GM21717 (cell line): Measurements from ENCODE around the gene JAKMIP2.
"Not testable (repeated sequence)": the region's sequence is repeated elsewhere in the genome, so short reads cannot be mapped to it uniquely, and the experiment has no call there.

Experiments
- ATAC-seq: cut with Tn5 transposase; IDR thresholded peaks from one replicate; pipeline ENCODE4 v1.9.1; 2021; ENCODE audit warnings: mild to moderate bottlenecking, moderate library complexity; ENCODE audit not compliant: unreplicated experiment

JAKMIP2 gene

DNA sequence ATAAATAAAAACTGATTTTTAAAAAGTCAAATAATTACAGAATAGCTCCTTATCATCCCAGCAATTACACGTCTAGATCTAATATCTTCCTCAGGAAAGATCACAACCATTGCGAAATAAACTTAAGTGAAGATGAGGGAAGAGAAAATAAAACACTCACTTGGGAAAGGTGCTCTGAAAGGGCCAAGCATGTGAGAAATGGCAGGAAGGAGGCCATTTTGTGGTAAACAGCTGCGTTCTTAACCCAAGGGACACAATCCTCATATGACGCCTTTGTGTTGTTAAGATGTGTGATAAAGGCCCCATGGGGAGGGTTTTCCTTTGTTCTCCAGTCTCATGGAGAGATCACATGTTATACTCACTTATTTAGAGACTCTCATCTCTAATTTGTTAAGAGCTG lies 32.5 kb downstream of the JAKMIP2 start:
- no peak for ATAC-seq

DNA sequence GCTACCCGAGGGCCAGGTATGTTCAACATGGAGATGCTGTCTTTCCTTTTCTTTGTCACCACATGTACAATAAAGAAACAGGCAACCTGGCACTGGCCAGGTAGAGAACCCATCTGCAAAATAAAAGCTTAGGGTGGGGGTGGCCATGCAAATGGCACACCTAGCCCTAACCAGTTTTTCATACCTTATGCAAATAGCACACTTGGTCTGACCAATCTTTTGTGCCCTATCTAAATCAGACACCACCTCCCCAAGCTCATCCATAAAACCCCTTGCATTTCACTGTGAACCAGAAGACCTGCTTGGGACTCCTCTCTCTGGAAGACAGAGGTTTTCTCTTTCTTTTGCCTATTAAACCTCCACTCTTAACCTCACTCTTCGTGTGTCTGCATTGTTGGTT lies 33.9 kb downstream of the JAKMIP2 start:
- ATAC-seq = no peak

DNA sequence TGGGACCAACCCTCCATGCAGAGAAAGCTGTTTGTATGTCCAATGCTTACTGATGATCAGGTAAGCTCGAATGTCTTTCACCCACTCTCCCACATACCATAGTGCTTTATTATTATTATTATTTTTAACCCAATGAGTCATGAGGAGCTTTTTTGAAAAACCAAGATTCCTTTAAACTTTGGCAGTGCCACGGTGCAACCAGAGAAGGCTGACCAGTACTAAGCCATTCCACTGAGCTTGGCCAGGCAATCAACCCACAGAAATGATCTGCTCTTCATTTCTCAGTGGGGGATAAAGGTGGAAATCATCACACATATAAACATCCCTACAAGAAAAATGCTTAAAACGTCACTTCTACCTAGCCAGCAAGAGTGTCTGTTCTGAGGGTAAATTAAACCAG lies 35.5 kb downstream of the JAKMIP2 start:
- no peak for ATAC-seq

DNA sequence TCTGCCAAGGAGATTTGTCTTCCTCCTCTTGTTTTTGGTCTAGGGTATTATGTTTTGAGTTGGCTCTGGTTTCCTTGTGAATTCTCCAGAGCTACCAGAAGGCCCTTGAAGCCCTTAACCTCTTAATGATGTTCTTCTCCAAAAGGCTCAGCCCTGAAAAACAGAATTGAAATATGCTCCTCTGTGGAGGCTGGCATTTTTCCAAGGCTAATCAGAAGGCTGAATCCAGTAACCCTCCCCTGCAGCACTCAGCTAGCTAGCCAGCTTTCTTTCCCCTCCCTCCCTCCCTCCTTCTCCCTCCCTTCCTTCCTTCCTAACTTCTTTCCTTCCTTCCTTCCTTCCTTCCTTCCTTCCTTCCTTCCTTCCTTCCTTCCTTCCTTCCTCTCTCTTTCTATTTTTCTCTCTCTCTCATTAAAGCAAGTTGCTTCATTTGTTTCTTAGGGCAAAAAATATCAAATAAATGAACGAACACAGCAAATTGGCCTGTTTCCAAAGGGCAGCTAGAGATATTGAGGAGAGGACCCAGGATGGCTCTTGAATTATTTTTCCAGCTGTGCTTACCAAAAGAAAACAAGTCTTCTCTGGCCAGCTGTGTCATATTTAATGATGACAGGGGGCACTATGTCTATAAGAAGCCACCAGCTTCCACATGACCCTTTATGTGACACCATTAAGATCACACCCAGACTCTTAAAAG lies 38.7 kb downstream of the JAKMIP2 start:
- no peak for ATAC-seq

DNA sequence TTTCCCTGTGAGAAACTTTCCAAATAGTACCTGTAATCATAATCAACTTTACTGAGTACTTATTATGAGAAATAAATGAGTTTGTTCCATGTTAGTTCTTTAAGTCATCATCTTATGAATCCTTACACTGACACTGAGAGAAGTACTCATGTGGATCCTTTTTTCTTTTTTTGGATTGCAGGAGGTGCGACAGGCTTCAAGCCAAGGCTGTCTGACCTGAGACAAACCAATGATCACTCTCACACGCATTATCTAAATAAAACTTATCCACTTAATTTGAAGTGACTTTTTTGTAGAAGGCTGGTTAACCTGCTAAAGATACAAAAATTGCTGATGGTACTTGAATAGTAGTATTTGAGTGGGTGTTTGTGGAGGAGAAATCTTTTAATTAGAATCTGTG lies 39.5 kb downstream of the JAKMIP2 start:
- no peak for ATAC-seq

DNA sequence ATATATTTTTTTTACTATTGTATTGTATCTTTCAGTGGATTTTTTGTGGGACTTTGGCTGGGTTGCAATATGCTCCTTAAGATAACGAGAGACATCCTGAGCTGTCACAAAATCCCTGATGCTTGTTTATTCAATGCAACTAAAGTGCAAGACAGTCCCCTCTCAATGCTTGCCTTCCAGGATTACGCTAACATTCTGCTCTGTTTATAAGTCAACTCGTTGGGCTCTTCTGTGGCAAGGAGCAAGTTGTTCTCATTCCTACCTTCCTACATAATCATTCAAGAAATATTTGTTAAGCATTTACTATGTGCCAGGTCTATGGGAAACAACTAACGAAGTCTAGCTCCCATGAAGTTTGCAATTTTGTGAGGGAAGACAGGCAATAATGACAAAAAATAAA lies 40.4 kb downstream of the JAKMIP2 start:
- ATAC-seq = no peak

DNA sequence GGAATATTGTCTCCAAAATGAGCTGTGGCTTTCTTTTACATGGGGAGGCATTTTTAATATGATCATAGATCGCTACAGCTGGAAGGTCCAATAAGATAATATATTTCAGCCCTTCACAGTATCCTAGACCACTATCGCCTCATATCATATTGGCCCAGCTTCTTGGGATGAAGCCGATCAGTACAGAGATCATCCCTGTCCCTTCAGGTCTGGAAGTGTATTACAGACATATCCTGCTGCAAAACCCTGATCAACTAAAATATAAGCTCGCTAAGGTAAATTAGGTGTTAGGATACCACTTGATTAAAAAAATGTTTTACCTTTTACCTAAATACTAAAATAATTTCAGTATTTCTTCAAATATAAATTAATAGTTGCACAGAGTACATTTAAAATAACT lies 41.7 kb downstream of the JAKMIP2 start:
- no peak for ATAC-seq

DNA sequence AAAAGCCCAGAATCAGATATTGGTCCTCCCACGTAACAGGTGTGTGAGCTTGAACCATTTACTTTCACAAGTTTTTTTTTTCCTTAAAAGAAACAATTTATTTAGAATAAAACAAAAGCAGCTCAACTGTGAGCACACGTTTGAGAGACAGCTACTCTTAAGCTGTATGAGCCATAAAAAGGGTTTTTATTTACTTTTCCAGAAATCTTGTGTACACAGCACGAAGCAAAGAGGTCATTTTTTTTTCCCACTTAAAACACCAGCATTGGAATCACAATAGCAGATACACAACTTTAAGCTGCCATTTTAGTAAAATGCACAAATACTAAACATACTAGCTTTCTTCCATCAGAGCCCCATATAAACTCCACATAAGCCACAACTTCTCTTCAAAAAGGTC lies 44.6 kb downstream of the JAKMIP2 start:
- ATAC-seq = no peak

DNA sequence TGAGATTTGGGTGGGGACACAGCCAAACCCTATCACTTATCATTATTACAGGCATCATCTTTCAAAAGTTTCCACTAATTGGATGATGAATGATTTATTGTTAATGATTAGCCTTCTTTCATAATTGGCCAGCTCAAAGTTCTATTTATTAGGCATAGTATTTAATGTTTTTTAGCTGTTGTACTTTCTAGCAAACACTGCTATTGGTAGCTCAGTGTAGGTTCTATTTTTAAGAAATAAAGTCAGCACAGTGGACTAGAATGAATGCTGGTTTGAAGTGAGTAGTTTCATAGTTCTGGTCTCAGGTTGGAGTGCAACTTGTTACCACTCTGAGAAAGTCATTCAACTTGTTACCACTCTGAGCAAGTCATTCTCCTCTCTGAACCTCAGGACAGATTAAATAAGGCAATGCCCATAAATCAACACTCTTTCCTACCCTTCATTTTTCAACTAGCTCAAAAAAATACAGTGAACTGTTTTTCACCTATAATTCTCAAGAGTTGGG lies 46.9 kb downstream of the JAKMIP2 start:
- no peak for ATAC-seq

DNA sequence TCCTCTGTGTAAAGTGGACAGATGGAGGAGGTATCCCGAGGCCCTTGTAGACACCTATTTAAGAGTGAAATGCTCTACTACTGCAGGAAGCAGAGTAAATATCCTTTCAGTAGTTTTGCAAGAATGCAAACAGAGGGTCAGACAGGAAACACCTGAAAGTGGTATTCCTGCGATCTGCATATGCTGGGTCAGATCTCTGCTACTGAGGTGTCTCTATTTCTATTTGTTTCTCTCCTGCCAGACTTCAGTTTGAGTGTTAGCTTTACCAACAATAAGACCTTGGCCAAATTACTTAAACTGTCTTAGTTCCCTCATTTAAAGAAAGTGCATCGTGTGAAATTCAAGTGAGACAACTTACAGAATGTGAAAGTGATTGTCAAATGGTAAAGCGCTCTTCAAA lies 47.6 kb downstream of the JAKMIP2 start:
- ATAC-seq = no peak

DNA sequence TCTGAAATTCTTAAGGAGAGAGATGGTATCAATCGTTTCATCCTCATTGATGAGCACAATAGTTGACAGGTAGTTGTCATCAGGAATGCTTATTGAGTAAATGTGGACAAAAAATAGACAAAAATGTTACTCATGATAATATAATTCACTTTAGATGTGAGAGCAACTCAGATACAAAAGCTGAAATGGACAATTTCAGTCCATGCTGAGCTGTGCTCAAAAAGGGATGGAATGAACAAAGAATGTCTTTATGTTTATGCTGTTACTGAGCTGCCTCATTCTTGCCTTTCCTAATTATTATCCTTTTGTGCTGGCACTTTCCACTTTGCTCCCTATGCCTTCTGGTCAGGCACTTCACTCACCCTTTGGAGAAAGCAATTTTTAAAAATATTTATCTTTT lies 49.5 kb downstream of the JAKMIP2 start:
- ATAC-seq = no peak

DNA sequence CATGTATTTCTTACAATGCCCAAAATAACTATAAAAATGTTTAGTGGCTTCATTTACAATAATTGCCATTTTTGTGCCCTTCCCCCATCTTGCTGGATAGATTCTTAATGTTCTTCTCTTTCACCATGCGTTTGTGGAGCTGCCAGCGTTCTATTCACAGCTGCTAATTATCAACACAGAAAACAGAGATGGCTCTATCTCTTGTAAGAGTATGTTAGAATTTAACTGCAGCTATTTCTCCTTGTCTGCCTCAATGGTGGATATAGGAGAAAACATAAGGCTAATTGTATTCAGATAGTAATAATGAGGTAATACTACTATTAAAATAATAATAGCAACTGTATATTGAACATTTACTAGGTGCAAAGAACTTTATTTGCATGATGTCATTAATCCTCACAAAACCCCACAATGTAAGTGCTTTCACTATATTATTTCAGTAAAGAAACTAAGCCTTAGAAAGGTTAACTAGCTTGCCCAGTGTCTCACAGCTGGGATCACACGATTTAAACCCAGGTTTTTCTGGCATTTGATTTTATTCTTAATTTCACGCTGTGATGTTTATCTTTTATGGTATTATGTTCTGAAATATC lies 50.1 kb downstream of the JAKMIP2 start:
- ATAC-seq = no peak

DNA sequence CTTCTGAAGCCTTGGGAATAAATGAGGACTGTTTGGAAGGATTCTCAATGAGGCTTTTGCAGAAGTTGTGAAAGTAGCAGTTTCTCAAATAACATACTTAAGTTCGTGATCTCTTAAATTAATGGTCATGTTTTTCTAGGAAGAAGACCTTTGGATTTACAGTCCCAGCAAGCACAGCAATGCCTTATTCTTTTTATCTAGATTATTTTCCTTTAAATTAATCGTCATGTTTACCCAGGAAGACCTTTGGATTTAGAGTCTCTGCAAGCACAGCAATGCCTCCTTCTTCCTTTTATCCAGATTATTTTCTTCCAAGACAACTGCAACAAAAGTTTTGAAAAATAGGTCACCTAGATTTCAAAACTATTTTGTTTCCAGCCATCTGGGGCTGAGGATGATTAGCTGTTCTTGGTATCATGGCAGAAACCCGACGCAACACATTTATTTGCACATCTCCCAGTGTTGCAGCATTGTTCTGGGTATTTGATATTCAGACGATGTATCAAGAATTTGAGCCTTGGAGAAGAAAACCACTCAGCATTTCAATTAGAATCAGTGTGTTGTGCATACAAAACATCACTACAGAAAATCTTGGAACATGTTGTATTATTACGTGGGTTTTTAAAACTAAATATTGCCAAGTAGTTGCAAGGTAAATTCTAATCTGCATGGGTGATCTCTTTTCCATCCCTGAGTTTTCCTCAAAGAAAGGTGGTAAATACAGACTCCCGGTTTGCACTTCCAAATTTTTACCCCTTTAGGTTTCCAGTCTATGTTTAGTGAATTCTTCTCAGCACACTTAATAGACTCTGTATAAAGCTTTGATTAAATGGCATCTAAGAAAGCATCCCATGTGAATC lies 50.9 kb downstream of the JAKMIP2 start:
- ATAC-seq = no peak

DNA sequence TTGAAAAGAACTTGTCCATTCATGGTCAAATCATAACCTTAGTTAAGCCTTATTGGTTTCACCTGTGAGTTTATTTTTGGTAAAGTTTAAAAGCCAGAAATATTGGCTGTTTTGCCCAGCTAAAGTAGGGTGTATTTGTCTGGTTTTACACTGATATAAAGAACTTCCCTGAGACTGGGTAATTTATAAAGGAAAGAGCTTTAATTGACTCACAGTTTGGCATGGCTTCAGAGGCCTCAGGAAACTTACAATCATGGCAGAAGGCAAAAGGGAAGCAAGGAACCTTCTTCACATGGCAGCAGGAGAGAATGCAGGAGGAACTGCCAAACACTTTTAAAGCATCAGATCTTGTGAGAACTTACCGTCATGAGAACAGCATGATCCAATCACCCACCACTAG lies 55.3 kb downstream of the JAKMIP2 start:
- ATAC-seq = no peak

DNA sequence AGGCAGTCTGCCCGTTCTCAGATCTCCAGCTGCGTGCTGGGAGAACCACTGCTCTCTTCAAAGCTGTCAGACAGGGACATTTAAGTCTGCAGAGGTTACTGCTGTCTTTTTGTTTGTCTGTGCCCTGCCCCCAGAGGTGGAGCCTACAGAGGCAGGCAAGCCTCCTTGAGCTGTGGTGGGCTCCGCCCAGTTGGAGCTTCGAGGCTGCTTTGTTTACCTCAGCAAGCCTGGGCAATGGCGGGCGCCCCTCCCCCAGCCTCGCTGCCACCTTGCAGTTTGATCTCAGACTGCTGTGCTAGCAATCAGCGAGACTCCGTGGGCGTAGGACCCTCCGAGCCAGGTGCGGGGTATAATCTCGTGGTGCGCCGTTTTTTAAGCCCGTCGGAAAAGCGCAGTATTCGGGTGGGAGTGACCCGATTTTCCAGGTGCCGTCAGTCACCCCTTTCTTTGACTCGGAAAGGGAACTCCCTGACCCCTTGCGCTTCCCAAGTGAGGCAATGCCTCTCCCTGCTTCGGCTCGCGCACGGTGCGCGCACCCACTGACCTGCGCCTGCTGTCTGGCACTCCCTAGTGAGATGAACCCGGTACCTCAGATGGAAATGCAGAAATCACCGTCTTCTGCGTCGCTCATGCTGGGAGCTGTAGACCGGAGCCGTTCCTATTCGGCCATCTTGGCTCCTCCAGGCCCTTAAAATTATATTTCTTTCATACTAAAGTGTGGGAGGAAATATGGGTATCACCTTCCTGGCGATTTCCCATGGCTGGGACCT lies 61.2 kb downstream of the JAKMIP2 start:
- ATAC-seq = not testable (repeated sequence)

DNA sequence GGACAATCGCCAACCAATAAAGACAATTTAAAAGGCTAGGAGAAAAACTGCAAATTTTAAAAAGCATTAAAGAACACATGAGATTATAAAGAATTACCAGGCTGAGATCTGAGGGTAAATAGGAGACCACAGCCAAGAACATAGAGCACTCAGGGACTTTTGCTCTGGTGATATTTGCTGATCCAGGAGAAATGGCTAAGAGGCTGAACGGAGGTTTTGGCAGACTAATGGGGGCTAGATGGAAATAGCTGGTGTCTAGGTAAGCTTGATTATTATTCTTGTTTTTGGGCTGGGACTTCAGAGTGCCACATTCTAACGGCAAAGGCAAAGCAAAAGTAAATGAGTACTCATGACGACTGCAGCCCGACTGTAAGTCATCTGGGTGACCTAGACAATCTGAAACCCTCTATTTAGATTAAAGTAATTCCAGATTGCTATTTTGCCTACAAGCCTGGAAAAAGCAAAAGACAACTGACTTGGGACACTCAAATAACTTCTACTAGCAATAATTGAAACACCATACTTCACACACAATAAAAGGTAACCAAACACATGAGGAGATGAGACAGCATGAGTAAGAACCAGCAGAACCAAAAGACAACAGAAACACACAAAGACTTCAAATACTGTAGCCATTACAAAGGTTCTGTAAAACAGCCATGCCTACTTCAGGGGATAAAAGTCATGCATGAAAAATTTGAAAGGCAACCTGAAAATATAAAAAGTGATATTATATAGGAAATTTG lies 68.8 kb downstream of the JAKMIP2 start:
- ATAC-seq = no peak

DNA sequence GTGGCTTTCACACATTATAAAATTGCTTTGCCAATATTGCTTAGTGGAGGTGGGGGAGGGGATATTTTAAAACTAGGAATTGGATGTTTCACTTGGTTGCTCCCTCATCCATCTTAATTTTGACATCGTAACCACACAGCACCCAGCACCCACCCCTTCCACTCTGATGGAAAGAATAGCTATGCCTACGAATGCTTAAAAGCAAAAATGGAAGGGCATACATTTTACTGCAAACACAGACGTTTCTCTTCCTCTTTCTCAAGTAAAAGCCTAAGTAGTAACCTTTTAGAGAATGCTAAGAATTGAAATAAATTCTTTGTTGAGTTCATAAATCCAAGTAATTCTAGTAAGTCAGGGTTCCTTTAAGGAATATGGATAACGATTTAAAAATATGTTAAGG lies 69.9 kb downstream of the JAKMIP2 start:
- no peak for ATAC-seq

DNA sequence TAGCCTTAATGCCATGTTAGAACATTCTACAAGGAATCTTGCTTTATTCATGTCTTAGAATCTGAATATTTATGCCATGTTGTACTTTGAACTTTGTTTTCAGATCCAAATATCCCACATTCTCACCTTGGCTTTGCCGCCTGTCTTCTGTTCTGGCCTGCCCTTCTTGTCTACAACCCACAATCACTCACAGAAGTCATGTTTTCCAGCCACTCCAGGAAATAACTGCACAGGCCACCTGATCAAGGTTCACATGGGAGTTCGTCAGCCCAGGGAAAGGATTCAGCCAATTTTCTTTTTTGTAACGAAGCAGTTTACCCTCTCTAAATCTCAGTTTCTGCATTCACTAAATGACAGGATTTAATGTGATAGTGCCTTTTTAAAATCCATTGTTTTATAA lies 70.5 kb downstream of the JAKMIP2 start:
- no peak for ATAC-seq

DNA sequence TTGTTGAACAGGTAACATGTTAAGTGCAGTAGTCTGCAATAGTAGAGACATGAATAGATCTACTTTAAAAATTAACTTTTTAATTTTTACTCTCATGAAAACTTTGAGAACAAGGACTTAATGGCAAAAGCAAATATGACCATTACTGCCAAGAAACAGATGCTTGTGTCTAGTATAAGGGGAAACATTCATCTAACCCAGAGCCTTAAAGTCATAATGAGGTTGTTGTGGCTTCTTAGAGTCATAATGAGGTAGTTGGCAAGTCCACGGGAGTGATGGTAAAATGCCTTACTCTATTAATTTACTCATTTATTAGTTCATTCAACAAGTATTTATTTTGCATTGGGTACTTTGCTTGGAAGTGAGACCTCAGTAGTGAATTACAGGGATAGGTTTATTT lies 71.5 kb downstream of the JAKMIP2 start:
- no peak for ATAC-seq

DNA sequence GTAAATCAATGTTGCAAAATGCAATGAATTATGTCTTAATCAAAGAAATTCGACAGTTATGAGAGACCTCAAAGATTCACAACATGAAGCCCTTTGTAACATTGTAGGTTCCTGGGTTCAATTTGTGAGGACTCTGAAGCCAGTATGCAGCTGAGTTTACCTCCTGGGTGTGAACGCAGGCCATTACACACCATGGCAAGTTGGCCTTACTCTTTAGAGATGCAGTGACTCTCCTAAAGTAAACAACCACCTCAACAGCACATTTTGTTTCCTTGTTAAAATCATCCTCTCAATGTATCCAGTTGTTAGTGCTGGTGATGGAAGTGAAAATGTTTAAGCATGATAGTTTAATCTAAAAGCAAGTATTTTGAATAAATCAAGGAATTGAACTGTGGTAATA lies 73.8 kb downstream of the JAKMIP2 start:
- no peak for ATAC-seq
